Measurements from ENCODE around the gene HCRTR2.
"Not testable (repeated sequence)": the region's sequence is repeated elsewhere in the genome, so short reads cannot be mapped to it uniquely, and the experiment has no call there.

Gene HCRTR2

GRCh38 chr6:55174211-55175026 lies at the start of gene HCRTR2:
TSS of gene HCRTR2 (plus strand) at chr6:55174515. CDS start at chr6:55174588, 73 bp downstream.
- DNase-seq (ENCODE audit: low spot score): no peak

GRCh38 chr6:55130806-55131324 lies 43.5 kb upstream of the HCRTR2 start:
- DNase-seq (ENCODE audit: low spot score): no peak

- DNase-seq (ENCODE audit: low spot score): no peak
These were observed 42.7 kb upstream of the HCRTR2 start for GRCh38 chr6:55131616-55132015.

GRCh38 chr6:55136916-55137315 lies 37.4 kb upstream of the HCRTR2 start:
- no peak for DNase-seq (ENCODE audit: low spot score)

GRCh38 chr6:55137929-55138693 lies 36.2 kb upstream of the HCRTR2 start:
- DNase-seq (ENCODE audit: low spot score): no peak

- no peak for DNase-seq (ENCODE audit: low spot score)
These were observed 32.7 kb upstream of the HCRTR2 start for GRCh38 chr6:55141611-55142010.

GRCh38 chr6:55142610-55143009 lies 31.7 kb upstream of the HCRTR2 start:
- DNase-seq (ENCODE audit: low spot score): no peak

GRCh38 chr6:55153284-55153683 lies 21.0 kb upstream of the HCRTR2 start:
- DNase-seq (ENCODE audit: low spot score): no peak

GRCh38 chr6:55158784-55159183 lies 15.5 kb upstream of the HCRTR2 start:
- DNase-seq (ENCODE audit: low spot score): not testable (repeated sequence)

GRCh38 chr6:55167860-55168259 lies 6.5 kb upstream of the HCRTR2 start:
- DNase-seq (ENCODE audit: low spot score): no peak

GRCh38 chr6:55175078-55176049 lies 1.0 kb downstream of the HCRTR2 start:
- DNase-seq (ENCODE audit: low spot score): peak; percentile 3

- DNase-seq (ENCODE audit: low spot score): no peak
These were observed 2.6 kb downstream of the HCRTR2 start for GRCh38 chr6:55176958-55177357.

- no peak for DNase-seq (ENCODE audit: low spot score)
These were observed 5.9 kb downstream of the HCRTR2 start for GRCh38 chr6:55180258-55180657.

GRCh38 chr6:55182016-55182650 lies 7.8 kb downstream of the HCRTR2 start:
- no peak for DNase-seq (ENCODE audit: low spot score)

- DNase-seq (ENCODE audit: low spot score): no peak
These were observed 10.6 kb downstream of the HCRTR2 start for GRCh38 chr6:55184782-55185530.

- DNase-seq (ENCODE audit: low spot score): no peak
These were observed 24.4 kb downstream of the HCRTR2 start for GRCh38 chr6:55198715-55199114.

GRCh38 chr6:55199239-55199638 lies 24.9 kb downstream of the HCRTR2 start:
- no peak for DNase-seq (ENCODE audit: low spot score)

- DNase-seq (ENCODE audit: low spot score): no peak
These were observed 34.5 kb downstream of the HCRTR2 start for GRCh38 chr6:55208478-55209458.

GRCh38 chr6:55210952-55211351 lies 36.6 kb downstream of the HCRTR2 start:
- DNase-seq (ENCODE audit: low spot score): no peak

Measured in putamen (tissue), 1 donor.